GM19193 (cell line): ENCODE data around the gene NAP1L4.

Source experiments
- POLR2A ChIP-seq: IDR thresholded peaks from 4 replicates; pipeline ENCODE4 v1.6.1; 2011; ENCODE audit not compliant: insufficient read depth, insufficient read length; ENCODE audit errors: extremely low read depth

NAP1L4 gene

DNA sequence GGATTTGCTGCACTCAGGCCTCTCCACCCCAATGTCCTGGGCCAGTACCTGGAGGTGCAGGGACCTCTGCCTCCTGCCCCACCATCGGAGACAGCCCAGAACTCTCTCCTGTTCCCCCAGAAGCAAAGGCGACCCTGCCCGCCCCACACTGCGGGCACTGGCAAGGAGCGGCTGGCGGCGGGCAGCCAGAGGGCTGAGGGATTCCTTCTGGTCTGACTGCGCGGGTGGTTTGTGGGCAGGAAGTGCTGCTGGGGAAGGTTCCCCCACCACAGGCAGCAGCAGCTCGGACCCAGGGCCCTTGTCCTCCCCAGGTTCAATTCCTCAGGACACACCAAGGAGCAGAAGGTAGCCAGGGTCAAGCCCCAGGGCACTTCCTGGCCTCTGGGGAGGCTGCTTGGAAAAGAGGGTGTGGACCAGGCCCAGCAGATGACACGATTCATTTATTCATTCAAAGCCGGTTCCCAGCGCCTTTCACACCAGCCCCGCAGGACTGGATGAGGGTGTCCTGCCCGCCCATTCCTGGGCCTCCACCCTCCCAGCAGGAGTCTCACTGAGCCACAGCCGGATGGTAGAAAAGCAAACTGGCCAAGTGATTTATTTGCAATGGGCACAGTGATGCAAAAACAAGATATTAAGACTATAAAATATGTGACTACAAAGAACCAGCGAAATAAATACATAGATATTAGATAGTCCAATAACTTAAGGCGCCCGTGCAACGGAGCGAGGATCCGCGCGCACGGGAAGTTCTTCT, 64.1 kb downstream of the NAP1L4 start:
- TF ChIP-seq POLR2A, result no peak

DNA sequence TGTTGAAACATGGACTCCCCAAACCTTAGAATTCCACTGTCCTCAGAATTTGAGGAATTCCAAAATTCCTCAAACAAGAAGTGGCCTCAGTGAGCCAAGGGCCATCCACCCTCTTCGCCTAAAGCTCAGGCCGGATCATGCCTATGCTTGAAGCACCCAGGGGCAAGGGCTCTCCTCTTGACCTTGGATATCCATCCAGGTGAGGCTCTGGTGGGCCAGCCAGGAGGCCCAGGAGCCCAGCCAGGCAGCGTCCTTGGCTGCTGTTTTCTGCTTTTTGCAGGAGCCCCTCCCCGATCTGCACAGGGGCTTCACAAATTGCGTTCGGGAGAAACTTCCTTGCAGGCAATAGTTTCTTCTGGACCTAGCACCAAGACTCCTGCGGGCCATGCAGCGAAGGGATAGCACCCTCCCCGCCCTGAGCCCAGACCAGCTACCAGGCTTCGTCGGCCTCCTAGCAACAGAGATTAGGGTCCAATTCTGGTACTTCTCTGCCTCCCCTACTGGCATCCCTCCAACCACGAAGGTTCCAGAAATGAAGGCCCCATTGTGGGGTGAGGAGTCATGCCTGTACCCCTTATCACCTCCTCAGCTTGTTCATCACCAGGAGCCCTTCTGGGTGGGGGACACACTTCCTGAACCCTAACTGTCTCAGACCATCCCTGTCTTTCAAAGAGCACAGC, 64.9 kb downstream of the NAP1L4 start:
- no peak for TF ChIP-seq POLR2A

DNA sequence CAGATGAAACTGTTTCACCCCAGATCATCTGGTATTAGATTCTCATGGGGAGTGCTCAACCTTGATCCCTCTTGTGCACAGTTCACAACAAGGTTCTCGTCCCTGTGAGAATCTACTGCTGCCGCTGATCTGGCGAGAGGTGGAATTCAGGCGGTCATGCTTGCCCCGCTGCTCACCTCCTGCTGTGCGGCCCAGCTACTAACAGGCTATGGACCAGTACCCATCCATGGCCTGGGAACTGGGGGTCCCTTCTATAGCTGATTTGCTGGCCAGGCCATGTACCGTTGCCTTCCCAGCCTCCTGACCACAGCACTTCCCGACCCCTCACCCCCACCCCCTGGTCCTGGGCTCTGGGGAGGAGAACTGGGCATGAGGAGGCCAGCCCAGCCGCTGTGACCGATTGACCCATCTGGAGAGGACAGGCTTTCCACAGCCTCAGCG, 65.5 kb downstream of the NAP1L4 start:
- no peak for TF ChIP-seq POLR2A

DNA sequence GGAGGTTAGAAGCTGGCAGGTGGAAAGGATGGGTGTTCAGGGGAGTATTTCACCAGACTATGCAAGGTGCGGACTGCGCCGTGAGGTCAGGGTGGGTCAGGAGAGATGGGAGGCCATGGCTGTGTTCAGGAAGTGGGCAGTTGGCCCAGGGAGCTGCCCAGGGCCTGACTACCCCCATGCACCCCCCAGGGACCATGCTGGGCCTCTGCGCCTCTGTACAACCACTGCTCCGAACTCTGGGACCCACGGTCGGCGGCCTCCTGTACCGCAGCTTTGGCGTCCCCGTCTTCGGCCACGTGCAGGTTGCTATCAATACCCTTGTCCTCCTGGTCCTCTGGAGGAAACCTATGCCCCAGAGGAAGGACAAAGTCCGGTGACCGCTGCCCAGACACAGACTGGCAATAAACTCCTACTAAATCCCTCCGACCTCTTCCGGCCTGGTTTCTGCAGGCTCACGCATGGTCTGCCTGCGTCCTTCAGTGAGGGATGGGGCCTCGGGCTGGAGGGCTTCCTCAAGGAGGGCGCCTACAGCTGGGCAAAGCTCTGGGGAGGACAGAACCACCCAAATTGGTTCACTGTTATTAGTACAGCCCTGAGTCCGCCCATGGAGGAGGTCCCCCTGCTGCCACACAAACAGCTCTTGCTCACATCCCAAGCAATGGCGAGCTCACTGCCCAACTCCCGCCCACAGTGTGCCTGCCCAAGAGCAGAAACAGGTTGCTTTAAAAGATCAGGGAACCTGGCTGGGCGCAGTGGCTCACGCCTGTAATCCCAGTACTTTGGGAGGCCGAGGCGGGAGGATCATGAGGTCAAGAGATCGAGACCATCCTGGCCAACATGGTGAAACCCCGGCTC, 67.1 kb downstream of the NAP1L4 start:
- no peak for TF ChIP-seq POLR2A

DNA sequence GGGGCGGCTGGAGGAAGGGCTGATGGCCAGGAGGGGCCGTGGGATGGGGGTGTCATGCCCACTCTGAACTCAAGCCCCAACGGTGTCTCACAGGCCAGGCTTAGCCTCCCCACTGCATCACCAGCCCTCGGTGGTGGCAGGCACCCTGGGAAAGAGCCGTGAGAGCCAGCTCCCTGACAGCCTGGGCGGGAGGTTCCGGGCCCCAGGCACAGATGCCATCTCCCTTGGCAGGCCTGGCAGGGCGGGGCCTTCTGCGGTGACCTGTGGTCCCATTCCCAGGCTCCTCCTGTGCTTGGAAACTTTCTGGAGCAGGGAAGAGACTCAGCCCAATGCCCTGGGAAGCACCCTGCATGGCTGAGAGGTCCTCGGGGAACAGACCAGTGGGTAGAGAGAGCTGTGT, 67.7 kb downstream of the NAP1L4 start:
- TF ChIP-seq POLR2A, result no peak

DNA sequence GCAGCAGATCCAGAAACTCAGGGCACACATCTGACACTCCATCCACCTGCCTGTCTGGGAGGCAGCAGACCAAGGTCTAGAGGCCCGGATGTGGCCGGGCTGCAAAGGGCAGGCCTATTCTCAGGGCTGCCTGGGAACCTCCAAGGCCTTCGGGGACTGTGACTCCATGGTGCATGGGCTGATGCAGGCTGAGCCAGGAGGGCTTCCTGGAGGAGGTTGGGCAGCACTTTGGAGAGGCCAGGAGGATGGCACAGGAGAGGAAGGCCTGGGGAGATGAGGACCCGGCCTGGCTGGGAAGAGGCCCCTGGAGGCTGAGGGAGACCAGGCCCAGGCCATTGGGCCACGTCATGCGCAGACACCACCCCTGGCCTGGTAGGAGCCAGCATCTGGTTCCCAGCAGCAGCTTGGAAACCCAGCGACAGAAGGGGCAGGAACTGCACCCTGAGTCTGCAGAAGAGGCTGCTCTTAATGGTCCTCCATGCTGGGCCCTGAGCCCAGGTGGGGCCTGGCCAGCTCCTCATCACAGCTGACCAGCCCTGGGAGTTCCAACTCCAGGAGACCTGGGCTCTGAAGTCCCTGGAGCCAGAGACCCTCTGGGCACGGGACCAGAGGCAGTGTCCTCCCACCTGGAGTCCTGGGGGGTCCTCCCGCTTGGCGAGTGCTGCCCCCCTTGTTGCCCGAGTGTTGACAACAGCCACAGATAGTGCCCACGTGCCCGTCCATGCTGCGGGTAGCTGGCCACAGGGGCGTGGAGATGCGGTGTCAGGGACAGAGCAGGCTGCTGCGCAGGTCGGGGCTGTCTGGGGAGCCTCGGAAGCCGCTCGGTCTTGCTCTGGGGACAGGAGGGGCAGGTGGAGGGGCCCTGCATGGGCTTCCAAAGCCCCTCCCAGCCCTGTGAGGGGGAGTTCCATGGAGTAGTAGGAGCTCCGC, 68.4 kb downstream of the NAP1L4 start:
- no peak for TF ChIP-seq POLR2A

DNA sequence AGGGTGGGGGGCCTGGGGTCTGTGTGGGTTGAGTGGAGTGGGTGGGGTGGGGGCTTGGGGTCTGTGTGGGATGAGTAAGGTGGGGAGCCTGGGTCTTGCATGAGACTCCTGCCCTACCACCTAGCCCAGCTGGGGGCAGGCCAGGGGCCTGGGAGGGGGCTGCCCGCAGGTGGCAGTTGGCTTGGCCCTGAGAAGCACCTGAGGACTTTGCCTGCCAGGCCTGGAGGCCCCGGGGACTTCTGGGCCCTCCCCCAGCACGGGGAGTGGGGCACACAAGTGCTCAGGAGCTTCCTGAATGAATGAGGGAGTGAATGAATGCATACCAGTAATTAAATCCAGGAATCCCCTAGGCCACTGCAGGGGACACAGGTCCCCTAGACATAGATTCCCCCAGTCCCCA, 69.5 kb downstream of the NAP1L4 start:
- no peak for TF ChIP-seq POLR2A

DNA sequence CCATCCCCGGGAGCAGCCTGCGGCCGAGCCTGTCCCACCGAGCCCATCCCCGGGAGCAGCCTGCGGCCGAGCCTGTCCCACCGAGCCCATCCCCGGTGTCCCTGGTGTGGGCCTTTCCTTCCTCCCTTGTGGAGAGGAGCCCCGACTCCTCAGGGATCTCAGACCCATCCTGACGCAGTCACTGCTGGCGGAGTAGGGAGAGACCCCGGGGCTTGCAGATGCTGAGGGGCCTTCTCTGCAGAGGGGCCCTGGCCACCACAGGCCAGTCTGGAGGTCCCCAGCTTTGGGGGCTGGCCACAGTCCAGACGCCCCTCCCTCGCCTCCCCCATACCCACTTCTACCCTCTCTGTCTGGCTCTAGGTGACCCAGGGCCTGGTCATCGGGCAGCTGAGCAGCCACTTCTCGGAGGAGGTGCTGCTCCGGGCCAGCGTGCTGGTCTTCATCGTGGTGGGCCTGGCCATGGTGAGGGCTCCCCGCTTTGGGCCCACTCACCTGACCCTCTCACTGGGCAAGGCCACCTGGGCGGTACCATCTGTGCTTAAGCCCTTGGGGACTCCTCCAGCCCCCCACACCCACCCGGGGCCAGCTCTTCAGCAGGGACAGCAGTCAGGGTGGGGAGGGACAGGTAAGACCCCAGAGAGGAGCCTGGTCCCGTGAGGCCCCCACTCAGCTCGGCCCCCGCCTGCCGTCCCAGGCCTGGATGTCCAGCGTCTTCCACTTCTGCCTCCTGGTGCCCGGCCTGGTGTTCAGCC, 70.2 kb downstream of the NAP1L4 start:
- no peak for TF ChIP-seq POLR2A

DNA sequence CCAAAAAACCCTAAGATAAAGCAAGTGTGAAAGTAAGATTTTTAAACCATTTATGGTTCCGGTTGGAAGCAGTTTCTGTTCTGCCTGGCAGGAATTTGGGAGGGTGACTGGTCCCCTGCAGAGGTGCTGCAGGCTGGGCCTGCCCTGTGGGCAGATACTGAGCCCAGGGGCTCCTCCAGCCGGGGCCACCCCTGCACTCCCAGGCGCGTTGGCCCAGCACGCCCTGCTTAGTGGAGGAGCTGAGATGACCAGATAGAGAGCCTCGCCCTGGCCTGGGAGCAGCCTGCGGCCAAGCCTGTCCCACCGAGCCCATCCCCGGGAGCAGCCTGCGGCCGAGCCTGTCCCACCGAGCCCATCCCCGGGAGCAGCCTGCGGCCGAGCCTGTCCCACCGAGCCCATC, 70.9 kb downstream of the NAP1L4 start:
- TF ChIP-seq POLR2A, result no peak

DNA sequence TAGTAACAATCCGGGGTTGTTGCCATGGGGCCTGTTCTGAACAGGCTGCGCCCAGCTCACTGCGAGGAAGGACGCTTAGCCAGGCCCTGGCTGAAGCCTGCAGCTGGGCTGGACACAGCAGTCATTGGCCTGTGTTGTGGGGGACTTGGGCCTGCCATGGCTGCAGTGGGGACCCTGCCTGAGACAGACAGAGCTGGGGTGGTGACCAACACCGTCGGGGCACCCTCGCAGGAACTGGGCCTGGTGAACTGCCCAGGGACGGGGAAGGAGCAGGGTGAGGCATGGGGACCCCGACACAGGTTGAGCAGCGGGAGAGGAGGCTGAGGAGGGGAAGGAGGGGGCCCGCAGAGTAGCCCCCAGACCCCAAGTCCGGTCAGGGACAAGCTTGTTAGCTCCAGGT, 71.8 kb downstream of the NAP1L4 start:
- no peak for TF ChIP-seq POLR2A

DNA sequence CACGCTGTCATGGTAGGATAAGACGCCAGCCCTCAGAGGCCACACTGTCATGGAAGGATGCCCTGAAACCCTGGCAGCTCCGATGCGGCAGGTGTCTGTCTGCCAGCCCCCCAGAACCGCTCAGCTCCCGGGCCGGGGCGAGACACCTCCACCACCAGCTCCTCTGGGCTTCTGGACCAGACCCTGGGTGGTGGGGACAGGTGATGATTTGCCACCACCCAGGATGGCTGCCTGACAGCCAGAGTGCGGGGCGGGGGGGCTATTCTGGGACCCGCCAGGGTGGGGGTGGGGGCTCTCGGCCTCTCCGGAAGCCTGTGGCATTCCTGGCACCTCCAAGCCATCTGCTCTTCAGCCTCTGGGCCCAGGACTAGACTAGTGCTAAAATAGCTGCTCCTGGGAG, 72.3 kb downstream of the NAP1L4 start:
- TF ChIP-seq POLR2A, result no peak

DNA sequence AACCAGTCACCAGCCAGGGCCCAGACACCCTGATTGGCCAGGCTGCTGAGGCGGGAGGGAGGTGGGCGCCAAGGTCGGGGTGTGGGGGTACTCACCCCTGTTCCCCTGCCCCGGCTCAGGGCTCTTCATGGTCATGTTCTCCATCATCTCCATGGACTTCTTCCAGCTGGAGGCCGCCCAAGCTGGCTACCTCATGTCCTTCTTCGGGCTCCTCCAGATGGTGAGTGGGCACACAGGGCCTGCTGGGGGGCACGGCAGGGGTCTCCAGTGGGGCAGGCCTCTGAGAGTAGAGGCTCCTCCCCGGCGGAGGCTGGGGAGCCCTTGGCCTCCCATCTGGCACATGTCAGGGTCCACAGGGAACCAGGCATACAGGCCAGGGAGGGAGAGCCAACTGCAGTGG, 72.9 kb downstream of the NAP1L4 start:
- no peak for TF ChIP-seq POLR2A

DNA sequence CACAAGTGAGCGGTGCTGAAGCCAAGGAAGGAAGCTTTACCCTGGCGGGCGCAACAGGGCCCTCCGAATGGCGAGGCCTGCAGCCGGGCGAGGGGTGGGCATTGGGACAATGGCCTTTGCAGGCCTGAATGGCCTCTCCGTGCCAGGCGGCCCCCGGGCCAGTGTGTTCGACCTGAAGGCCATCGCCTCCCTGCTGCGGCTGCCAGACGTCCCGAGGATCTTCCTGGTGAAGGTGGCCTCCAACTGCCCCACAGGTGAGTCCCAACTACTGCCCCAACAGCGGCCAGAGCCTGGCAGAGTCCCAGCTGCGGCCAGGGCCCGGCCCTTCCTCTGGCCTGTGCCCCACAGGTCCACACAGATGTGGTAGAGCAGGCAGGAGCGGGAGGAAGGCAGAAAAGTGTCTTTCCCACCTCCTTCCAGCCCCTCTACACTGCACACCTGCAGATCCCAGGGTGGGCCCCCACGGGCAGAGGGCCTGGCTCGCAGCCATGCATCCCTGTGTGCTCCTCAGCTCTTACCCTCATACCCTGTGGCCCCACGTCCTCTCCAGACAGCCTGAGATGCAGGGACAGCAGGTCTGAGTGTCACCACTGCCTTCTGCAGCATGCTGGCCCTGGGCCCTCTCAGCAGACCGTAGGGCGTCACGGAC, 74.2 kb downstream of the NAP1L4 start:
- TF ChIP-seq POLR2A, result no peak
